Peyer's patch (tissue), 4 donors: ENCODE measurements around the gene TSPAN4. TPM values are rescaled to one million over a fixed set of nuclear protein-coding genes. Genes with fewer than 3 reads are reported as not detected.
A peak's percentile ranks its signal among the peaks of the same experiment; 100 is the strongest.

Source experiments
- DNase-seq, 3 donors: peaks; one replicate each; pipeline ENCODE4 v3.0.0-alpha.2; 2017 to 2019
- H3K27ac ChIP-seq, 4 donors: fragments of 200-600 bp; sonication (generic); one replicate each; pipeline ENCODE4 v1.5.1; 2016 to 2019
- H3K27me3 ChIP-seq, 2 donors: fragments of 200-600 bp; sonication (generic); one replicate each; pipeline ENCODE4 v1.5.1; 2019
- H3K36me3 ChIP-seq, 3 donors: fragments of 200-600 bp; sonication (generic); one replicate each; pipeline ENCODE4 v1.5.1; 2016 to 2019
- H3K4me1 ChIP-seq, 4 donors: fragments of 200-600 bp; sonication (generic); one replicate each; pipeline ENCODE4 v1.5.1; 2016 to 2019
- H3K4me3 ChIP-seq, 4 donors: fragments of 200-600 bp; sonication (generic); 1 replicate in 3 of 4; 2 replicates in 1 of 4; pipeline ENCODE4 v1.5.1; 2016 to 2019; ENCODE audit warnings: mild to moderate bottlenecking in 1 of 4
- H3K9me3 ChIP-seq, 4 donors: fragments of 200-600 bp; sonication (generic); one replicate each; pipeline ENCODE4 v1.5.1; 2016 to 2019; ENCODE audit warnings: mild to moderate bottlenecking in 1 of 4
- POLR2A ChIP-seq, 2 donors: fragments of 450-650 bp; IDR thresholded peaks; one replicate each; pipeline ENCODE4 v1.5.1; 2017; ENCODE audit warnings: antibody characterized with exemption in 2 of 2, mild to moderate bottlenecking in 2 of 2, moderate library complexity in 2 of 2
- total RNA-seq, 4 donors: library from RNA; depleted of rRNA; stranded (reverse); fragments of >200 nt; gene quantifications; one replicate each; pipeline ENCODE4 v1.1.0, GENCODE V29; 2016
- TF ChIP-seq, protein P1 (sequence below), 6 experiments: fragments of 450-650 bp in 4 of 6; fragments of 200-600 bp in 2 of 6; sonication (generic) in 1 of 6; IDR thresholded peaks; one replicate each; pipeline ENCODE4 v1.5.1; 2017 to 2019; ENCODE audit warnings: antibody characterized with exemption in 6 of 6, mild to moderate bottlenecking in 3 of 6, moderate library complexity in 1 of 6

The TSPAN4 gene
- total RNA-seq, 4 donors from 2014 or later: 20.0 to 52.1 (median 38.4) TPM

DNA sequence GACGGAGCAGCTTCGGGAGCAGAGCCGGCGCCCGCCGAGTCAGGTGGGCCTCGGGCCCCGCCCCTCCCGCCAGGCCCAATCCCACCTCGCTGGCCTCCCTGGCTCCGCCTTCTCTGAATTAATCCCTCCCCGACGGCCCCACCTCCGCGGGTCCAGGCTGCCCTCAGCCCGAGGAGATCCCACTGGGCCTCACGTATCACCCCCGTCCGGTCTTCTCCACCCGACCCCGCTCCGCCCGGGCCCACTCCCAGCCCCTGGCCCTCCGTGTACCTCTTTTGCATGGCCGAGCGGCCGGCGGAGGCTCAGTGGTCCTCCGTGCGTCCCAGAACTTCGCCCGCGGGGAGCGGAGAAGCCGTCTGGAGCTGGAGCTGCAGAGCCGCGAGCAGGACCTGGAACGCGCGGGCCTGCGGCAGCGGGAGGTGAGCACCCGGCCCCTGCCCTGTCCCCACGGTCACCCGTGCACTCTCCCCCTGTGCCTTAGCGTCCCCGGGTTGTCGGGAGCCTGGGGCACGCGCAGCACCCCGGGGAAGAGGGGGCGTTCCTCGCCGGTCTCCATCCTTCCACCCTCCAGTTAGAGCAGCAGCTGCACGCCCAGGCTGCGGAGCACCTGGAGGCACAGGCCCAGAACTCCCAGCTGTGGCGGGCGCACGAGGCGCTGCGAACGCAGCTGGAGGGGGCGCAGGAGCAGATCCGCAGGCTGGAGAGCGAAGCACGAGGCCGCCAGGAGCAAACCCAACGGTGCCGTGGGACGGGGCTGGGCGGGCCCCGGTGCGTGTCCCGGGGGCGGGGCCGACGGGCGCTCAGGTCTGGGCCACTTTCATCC is 12.1 kb upstream of the TSPAN4 start:
- Histone ChIP-seq H3K27ac (peak overlapping the region; percentile 11 to 85 (median 53)), H3K4me1 (peaks cover 23 to 90% (median 42%) of the 10 kb centered on the region in 4 donors), H3K36me3 (peaks cover 0 to 2% (median 0%) of the 10 kb centered on the region in 3 donors), H3K9me3 (no peaks in the 10 kb centered on the region), H3K4me3 (peak overlapping the region; percentile 33 to 49 (median 41)), H3K27me3 (peaks cover 0 to 20% of the 10 kb centered on the region in 2 donors)
- peak; percentile 79 to 91 (median 84) for DNase-seq
- TF ChIP-seq, protein P1, sequence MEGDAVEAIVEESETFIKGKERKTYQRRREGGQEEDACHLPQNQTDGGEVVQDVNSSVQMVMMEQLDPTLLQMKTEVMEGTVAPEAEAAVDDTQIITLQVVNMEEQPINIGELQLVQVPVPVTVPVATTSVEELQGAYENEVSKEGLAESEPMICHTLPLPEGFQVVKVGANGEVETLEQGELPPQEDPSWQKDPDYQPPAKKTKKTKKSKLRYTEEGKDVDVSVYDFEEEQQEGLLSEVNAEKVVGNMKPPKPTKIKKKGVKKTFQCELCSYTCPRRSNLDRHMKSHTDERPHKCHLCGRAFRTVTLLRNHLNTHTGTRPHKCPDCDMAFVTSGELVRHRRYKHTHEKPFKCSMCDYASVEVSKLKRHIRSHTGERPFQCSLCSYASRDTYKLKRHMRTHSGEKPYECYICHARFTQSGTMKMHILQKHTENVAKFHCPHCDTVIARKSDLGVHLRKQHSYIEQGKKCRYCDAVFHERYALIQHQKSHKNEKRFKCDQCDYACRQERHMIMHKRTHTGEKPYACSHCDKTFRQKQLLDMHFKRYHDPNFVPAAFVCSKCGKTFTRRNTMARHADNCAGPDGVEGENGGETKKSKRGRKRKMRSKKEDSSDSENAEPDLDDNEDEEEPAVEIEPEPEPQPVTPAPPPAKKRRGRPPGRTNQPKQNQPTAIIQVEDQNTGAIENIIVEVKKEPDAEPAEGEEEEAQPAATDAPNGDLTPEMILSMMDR (IDR thresholded peaks at IDR 0.05): no peak
- TF ChIP-seq POLR2A (IDR thresholded peaks at IDR 0.05): no peak

DNA sequence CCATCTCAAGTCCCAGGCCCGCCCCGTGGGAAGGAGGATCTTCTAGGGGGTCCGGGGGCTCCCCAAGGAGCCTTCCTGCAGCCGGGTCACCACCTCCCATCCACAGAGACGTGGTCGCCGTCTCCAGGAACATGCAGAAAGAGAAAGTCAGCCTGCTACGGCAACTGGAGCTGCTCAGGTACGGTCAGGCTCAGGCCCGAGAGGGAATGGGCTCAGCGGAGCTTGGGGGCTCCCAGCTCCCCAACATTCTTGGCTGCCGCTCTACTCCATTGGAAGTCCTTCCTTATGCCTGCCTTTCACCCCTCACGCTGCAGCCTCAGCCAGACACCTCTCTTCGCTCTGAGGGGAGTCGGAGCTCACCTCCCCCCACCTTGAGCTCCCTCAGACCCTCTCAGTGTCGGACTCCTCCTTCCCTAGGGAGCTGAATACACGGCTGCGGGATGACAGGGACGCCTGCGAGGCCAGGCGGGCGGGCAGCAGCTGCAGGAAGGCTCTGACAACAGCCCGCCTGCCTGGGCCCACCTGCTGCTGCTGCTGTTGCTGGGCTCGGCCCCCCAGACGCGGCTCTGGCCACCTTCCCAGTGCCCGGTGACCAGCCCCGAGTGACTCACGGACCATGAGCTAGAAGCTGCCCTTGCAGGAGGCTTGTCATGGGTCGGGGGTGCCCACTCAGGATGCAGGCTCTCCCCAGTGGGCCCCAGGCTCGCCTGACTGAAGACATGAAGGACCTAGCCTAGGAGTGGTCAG is 11.4 kb upstream of the TSPAN4 start:
- Histone ChIP-seq H3K27me3 (peaks cover 0 to 20% of the 10 kb centered on the region in 2 donors), H3K4me3 (peak overlapping the region in 2 of 4 donors; percentile 39 to 49), H3K4me1 (peaks cover 17 to 82% (median 40%) of the 10 kb centered on the region in 4 donors), H3K9me3 (no peaks in the 10 kb centered on the region), H3K36me3 (peaks cover 0 to under 1% (median 0%) of the 10 kb centered on the region in 3 donors), H3K27ac (peak overlapping the region in 1 of 4 donors; percentile 85)
- no peak for TF ChIP-seq POLR2A (IDR thresholded peaks at IDR 0.05)
- TF ChIP-seq, protein P1 (IDR thresholded peaks at IDR 0.05): no peak
- DNase-seq: no peak

DNA sequence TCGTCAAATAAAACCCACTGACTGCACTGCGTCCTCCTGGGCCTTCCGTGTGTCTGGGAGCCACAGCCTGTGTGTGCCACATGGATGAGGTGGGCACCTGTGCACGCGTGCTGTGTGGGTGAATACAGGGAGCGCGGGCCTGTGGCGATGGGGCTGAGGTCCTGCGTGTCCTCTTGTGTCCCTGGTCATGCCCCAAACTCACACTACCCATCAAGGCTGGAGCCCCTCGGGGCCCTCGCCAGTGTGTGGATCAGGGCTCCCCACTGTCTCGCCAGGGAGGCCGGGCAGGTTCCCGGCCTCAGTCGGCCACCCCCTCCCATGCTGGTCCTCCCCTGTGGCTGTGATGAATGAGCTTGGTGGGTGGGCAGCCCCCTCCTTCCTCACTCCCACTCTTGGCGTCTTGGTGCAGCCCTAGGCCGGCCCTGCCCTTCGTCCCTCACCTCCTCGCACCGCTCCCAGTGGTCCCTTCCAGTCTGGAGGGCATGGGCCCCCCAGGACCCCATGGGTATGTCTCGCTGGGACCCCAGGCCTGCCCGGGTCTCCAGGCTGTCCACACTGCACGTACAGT is 10.6 kb upstream of the TSPAN4 start:
- Histone ChIP-seq H3K27ac (peak overlapping the region in 3 of 4 donors; percentile 74 to 94 (median 92)), H3K4me1 (peaks cover 16 to 75% (median 38%) of the 10 kb centered on the region in 4 donors), H3K4me3 (peak overlapping the region; percentile 54 to 90 (median 64))

DNA sequence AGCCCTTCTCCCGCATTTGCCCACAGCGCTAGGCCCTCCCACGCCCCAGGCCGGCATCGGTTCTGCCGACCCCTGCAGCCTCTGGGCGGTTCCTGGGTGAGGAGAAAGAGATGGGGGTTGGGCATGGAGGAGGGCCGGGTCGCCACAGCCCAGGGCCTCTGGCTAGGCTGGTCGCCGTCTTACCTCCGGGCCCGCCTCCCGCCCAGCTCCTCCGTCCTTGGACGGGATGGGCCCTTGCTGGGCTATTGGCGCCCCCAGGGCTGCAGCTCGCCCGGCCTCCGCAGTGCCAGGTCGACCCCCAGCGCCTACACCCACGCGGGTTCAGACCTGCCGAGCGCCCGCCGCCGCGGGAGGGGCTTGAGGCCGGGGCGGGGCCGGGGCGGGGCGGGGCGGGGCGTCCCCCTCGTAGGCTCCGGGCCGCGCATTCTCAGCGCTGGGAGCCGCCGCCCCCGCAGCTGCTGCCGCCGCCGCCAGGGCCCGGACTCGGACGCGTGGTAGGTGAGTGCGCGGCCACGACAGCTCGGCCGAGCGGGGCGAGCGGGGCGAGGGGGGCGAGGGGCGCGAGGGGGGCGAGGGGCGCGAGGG is 10.0 kb upstream of the TSPAN4 start, which contains the start of gene CD151:
Gene CD151 (plus strand): TSS at position 424 of the 585 bp plus-strand sequence. CDS start 3,118 bp downstream, outside the sequence.
- H3K36me3 ChIP-seq: peaks cover 0 to 14% (median 0%) of the 10 kb centered on the region in 3 donors
- H3K27me3 ChIP-seq: peaks cover 0 to 16% of the 10 kb centered on the region in 2 donors
- DNase-seq: peak in 2 of 3 donors; percentile 49 to 82
- H3K9me3 ChIP-seq: no peaks in the 10 kb centered on the region
- peaks cover 16 to 75% (median 36%) of the 10 kb centered on the region in 4 donors for H3K4me1 ChIP-seq
- TF ChIP-seq POLR2A (IDR thresholded peaks at IDR 0.05): no peak
- TF ChIP-seq, protein P1 (IDR thresholded peaks at IDR 0.05): peak in 1 of 6 experiments; percentile 16
- peak within 1 kb of the TSS; percentile 54 to 90 (median 64) for H3K4me3 ChIP-seq
- H3K27ac ChIP-seq: peak within 1 kb of the TSS; percentile 74 to 99 (median 93)

More for the DNA sequence above, 10.6 kb upstream of the TSPAN4 start:
- DNase-seq: no peak
- Histone ChIP-seq H3K27me3 (peaks cover 0 to 20% of the 10 kb centered on the region in 2 donors), H3K9me3 (no peaks in the 10 kb centered on the region), H3K36me3 (peaks cover 0 to 8% (median 0%) of the 10 kb centered on the region in 3 donors)
- no peak for TF ChIP-seq POLR2A (IDR thresholded peaks at IDR 0.05)
- TF ChIP-seq, protein P1 (IDR thresholded peaks at IDR 0.05): no peak
